GM23338 (cell line): ENCODE results near the gene VAX1.

ENCODE experiments used
- CREB1 ChIP-seq: fragments of 250-450 bp; sonication (Bioruptor Pico); IDR thresholded peaks from 2 replicates; pipeline ENCODE4 v1.5.0; 2020; ENCODE audit warnings: low read depth, mild to moderate bottlenecking, moderate library complexity
- CTCF ChIP-seq, 2 experiments: fragments of 200-600 bp in 1 of 2; sonication (generic) in 1 of 2; conservative IDR thresholded peaks; 2 replicates each; pipeline versions ENCODE4 v1.5.1 to v1.6.1; 2016 to 2017; ENCODE audit warnings: antibody characterized with exemption in 2 of 2, low read depth in 2 of 2, mild to moderate bottlenecking in 2 of 2, moderate library complexity in 1 of 2
- ETS1 ChIP-seq: IDR thresholded peaks from 2 replicates; pipeline ENCODE4 v1.6.1; 2016; ENCODE audit warnings: antibody characterized with exemption
- EZH2 ChIP-seq: fragments of 200-600 bp; sonication (generic); IDR thresholded peaks from one replicate; pipeline ENCODE4 v1.8.0; 2017; ENCODE audit warnings: antibody characterized with exemption, mild to moderate bottlenecking, low read depth; ENCODE audit not compliant: unreplicated experiment
- EZH2phosphoT487 ChIP-seq: fragments of 200-600 bp; sonication (generic); IDR thresholded peaks from one replicate; pipeline ENCODE4 v1.8.1; 2018; ENCODE audit warnings: antibody characterized with exemption; ENCODE audit not compliant: unreplicated experiment
- JUNB ChIP-seq: IDR thresholded peaks from one replicate; pipeline ENCODE4 v1.6.1; 2016; ENCODE audit warnings: antibody characterized with exemption; ENCODE audit not compliant: unreplicated experiment
- NANOG ChIP-seq: IDR thresholded peaks from 2 replicates; pipeline ENCODE4 v1.6.1; 2016; ENCODE audit warnings: antibody characterized with exemption, borderline replicate concordance
- POLR2AphosphoS5 ChIP-seq: IDR thresholded peaks from 2 replicates; pipeline ENCODE4 v1.6.1; 2016; ENCODE audit warnings: antibody characterized with exemption, low read depth
- ZNF114 ChIP-seq: fragments of 250-450 bp; sonication (Bioruptor Pico); IDR thresholded peaks from 2 replicates; pipeline ENCODE4 v1.5.0; 2020; ENCODE audit warnings: mild to moderate bottlenecking, moderate library complexity

GRCh38 chr10:117174439-117175214 lies 36.6 kb upstream of the VAX1 start:
- TF ChIP-seq CTCF (conservative IDR thresholded peaks at IDR 0.05; ENCODE audit: low read depth in 2 of 2) (peak; percentile 93 to 94), EZH2 (no peak), EZH2phosphoT487 (no peak), NANOG (no peak), CREB1 (CRISPR knock-in tag) (no peak), POLR2AphosphoS5 (no peak), JUNB (no peak), ZNF114 (CRISPR knock-in tag) (no peak), ETS1 (no peak)
